Activated naive CD4-positive, alpha-beta T cell treated with anti-CD3 and anti-CD28 coated beads, Interleukin-2, amount 50 U/mL, for 72 hours (primary cell): ENCODE measurements around the gene GTPBP2. TPM values are rescaled to one million over a fixed set of nuclear protein-coding genes. Genes with fewer than 3 reads are reported as not detected.
"Not testable (repeated sequence)": the region's sequence is repeated elsewhere in the genome, so short reads cannot be mapped to it uniquely, and the experiment has no call there.

Source experiments
- ATAC-seq, 2 donors: fragments of 150-1000 bp; cut with Tn5 transposase; 2 replicates each; pipeline ENCODE4 v1.10.0; 2021; ENCODE audit warnings: mild to moderate bottlenecking in 2 of 2, moderate library complexity in 2 of 2
- DNase-seq, 2 donors: peaks; one replicate each; pipeline ENCODE4 v3.0.0; 2021 to 2022; ENCODE audit warnings: low spot score in 2 of 2
- H3K27ac Mint-ChIP-seq, 2 donors: one replicate each; pipeline ENCODE4 v1.8.0; 2022; ENCODE audit warnings: mild to moderate bottlenecking in 2 of 2, mixed read lengths in 2 of 2
- H3K36me3 Mint-ChIP-seq, 2 donors: one replicate each; pipeline ENCODE4 v1.8.0; 2022; ENCODE audit warnings: mixed read lengths in 2 of 2
- H3K9me3 Mint-ChIP-seq, 2 donors: one replicate each; pipeline ENCODE4 v1.8.0; 2022; ENCODE audit warnings: mixed read lengths in 2 of 2
- total RNA-seq, 2 donors: library from RNA; stranded (reverse); gene quantifications; one replicate each; pipeline ENCODE4 v1.2.3, GENCODE V29; 2022

The GTPBP2 gene
- total RNA-seq, 2 donors from 2014 or later, result 84.1 to 85.8 TPM

DNA sequence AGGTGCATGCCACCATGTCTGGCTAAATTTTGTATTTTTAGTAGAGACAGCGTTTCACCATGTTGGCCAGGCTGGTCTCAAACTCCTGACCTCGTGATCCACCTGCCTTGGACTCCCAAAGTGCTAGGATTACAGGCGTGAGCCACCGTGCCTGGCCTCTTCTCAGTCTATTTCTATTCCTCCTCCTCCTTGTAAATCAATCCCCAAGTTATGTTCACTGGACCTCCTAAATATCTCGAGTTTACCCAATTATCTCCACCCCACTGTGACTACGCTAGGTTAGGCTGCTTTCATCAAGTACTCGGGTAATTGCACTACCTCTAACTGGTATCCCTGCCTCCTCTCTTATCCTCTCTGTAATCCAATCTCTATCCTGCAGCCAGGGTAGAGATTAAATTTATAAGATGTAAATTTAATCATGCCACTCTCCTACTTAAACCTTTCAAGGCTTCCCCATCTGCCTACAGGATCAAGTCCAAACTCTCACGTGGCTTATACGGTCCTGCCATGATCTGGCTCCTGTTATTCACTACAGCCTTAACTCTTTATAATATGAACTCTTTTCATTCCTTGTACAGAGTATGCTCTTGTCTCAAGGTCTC lies 5.7 kb upstream of the GTPBP2 start:
- DNase-seq (no peak), ATAC-seq (no peak)
- Mint-ChIP-seq H3K27ac (peak overlapping the region in 1 of 2 donors; percentile 95), H3K9me3 (no peaks in the 10 kb centered on the region), H3K36me3 (peaks cover 16 to 27% of the 10 kb centered on the region in 2 donors)

DNA sequence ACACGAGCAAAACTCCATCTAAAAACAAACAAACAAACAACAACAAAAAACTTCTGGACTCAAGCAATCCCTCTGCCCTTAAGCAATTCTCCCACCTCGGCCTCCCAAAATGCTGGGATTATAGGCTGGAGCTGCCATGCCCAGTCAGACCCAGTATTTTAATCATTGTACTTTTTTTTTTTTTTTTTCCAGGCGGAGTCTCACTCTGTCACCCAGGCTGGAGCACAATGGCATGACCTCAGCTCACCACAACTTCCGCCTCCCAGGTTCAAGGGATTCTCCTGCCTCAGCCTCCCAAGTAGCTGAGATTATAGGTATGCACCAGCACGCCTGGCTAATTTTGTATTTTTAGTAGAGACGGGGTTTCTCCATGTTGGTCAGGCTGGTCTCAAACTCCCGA lies 3.9 kb upstream of the GTPBP2 start:
- H3K9me3 Mint-ChIP-seq, H3K27ac Mint-ChIP-seq: not testable (repeated sequence)
- peaks cover 17 to 21% of the 10 kb centered on the region in 2 donors for H3K36me3 Mint-ChIP-seq

GRCh38 chr6:43630980-43631619 lies 2.0 kb upstream of the GTPBP2 start:
- Mint-ChIP-seq H3K36me3 (peaks cover 14 to 26% of the 10 kb centered on the region in 2 donors), H3K9me3 (no peaks in the 10 kb centered on the region), H3K27ac (peak overlapping the region in 1 of 2 donors; percentile 72)
- ATAC-seq (no peak), DNase-seq (no peak)

More for the DNA sequence above, 3.9 kb upstream of the GTPBP2 start:
- not testable (repeated sequence) for DNase-seq, ATAC-seq

DNA sequence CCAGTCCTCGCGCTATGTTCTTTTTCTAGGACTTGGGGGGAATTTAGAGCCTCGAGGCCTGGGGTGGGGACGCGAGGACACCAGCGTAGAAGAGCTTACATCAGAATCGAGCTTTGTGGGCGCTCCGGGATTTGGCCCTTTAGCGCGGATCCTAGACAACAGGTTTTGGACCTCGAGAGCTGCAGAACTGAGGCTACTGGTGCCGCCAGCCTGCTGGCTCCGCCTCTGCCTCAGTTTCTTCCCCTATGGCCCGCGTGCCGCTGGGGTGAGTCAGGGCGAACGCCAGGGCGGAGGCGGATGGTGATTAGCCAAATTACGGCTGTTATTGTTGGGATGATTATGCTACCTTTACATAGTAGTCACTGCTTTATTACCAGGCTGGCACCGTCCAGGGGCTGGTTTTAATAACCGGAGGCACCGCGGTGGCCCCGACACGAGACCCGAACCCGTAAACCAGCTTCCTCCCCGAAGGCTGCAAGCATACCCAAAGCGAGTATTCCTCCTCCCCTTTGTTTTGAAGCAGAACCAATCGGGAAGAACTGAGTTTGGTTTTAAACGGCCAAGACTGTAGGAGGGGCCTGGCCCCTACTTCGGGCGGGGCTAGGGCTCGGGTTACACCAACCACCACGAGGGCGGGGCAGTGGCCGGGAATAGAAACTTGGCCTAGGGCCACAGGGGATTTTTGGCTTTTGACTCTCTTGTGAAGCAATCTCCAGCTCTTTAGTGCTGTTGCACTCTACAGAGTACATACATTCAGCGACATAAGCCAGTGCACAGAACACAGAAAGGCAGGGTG lies 639 bp upstream of the GTPBP2 start:
- H3K27ac Mint-ChIP-seq, result peak overlapping the region; percentile 98 to 100
- ATAC-seq, result peak; percentile 76 to 81
- no peaks in the 10 kb centered on the region for H3K9me3 Mint-ChIP-seq
- peaks cover 11 to 24% of the 10 kb centered on the region in 2 donors for H3K36me3 Mint-ChIP-seq
- peak; percentile 91 to 94 for DNase-seq

- peak overlapping the region; percentile 98 to 99 for H3K27ac Mint-ChIP-seq
- no peaks in the 10 kb centered on the region for H3K9me3 Mint-ChIP-seq
- peak; percentile 9 to 30 for ATAC-seq
- peak in 1 of 2 donors; percentile 64 for DNase-seq
- H3K36me3 Mint-ChIP-seq, result peaks cover 11 to 29% of the 10 kb centered on the region in 2 donors
These were observed 516 bp downstream of the GTPBP2 start for GRCh38 chr6:43628393-43629103.

DNA sequence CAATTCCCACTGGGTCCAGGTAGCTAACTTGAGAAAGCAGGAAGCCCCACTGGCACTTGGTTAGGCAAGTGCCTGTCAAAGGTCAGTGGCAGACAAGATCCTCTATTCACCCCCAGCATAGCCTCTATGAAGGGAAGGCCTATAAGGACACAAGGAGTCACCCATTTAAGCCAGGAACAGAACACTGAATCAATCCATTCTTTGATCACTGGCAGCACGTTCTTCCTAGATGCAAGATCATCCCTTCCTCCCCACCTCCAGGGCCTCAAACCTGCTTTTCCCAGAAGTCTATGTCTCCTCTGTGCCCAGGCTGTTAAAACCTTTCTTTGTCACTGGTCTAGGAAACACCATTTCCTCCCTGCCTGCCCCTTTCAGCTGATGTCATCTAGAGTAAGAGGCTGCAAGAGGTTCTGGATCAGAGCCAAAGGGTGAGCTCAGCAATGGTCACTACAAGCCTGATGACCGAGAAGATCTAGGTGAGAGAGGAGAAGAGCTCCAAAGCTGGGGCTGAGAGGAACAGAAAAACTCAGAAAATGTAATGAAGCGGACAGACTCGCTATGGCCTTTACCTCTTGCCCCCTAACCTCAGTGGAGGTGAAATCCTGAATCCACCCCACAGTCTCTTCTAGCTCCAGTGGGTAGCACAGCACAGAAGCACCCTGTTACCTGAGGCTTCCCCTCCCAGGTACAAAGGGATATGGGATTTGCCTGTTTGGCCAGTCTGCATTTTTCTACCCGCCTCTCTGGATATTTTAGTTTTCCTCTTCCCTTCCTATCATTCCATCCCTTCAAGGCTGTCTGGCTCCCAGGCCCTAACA lies 1.8 kb downstream of the GTPBP2 start:
- no peaks in the 10 kb centered on the region for H3K9me3 Mint-ChIP-seq
- DNase-seq, result peak in 1 of 2 donors; percentile 62

DNA sequence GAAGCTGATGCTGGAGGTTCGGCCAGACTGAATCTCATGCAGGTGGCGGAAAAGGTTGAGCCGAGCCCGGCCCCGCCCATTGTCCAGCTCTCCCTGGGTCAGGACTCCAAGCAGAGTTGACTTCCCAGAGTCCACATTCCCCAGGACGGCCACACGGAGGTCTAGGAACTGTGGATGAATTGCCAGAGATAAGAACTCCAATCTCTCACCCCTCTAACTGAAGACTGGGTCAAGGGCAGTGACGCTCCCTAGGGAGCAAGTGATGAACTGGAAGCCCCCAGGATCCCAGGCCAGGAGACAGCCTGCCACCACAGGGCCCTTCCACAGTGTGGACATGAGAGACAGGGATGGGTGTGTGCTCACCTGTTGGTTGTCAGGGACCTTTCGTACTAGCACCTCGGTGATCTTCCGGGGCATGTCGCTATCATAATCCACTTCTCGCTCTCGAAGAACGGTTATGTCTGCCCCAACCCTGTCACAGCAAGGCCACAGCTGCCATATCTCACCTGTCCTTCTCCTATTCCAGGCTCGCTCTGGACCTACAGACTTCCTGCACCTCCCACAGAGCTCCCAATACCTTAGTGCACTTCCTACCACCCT lies 3.6 kb downstream of the GTPBP2 start:
- no peak for ATAC-seq
- Mint-ChIP-seq H3K27ac (peak overlapping the region in 1 of 2 donors; percentile 98), H3K9me3 (no peaks in the 10 kb centered on the region), H3K36me3 (peaks cover 23 to 43% of the 10 kb centered on the region in 2 donors)
- no peak for DNase-seq

More for the DNA sequence above, 1.8 kb downstream of the GTPBP2 start:
- Mint-ChIP-seq H3K27ac (peak overlapping the region; percentile 83 to 98), H3K36me3 (peaks cover 21 to 37% of the 10 kb centered on the region in 2 donors)
- ATAC-seq, result no peak

DNA sequence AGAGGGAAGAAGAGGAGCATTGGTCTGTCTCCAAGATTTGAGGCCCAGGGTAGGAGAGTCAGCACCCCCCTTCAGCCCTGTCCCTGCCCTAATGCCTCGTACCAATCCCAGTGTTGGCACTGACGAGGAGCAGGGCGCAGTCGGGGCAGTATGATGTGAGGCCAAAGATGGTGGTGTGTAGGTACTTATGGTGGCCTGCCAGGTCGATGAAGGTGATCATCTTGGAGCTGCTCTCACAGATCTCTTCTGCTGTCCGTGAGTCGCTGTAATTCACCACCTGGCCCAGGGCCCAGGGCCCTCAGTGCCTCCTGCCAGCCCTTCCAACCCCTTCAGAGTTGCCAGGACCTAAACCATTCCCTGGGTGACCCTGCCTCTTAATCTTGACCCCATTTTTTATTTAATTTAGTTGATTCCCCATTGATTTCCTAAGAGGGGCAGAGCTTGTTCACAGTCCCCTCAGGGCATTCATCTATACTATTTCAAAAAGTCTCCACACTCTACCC lies 4.2 kb downstream of the GTPBP2 start:
- H3K36me3 Mint-ChIP-seq, result peaks cover 23 to 43% of the 10 kb centered on the region in 2 donors
- no peaks in the 10 kb centered on the region for H3K9me3 Mint-ChIP-seq
- no peak for DNase-seq
- no peak for ATAC-seq
- peak overlapping the region in 1 of 2 donors; percentile 98 for H3K27ac Mint-ChIP-seq

- ATAC-seq (no peak), DNase-seq (no peak)
- Mint-ChIP-seq H3K36me3 (peaks cover 18 to 43% of the 10 kb centered on the region in 2 donors), H3K9me3 (no peaks in the 10 kb centered on the region), H3K27ac (peak overlapping the region in 1 of 2 donors; percentile 60)
These were observed 4.9 kb downstream of the GTPBP2 start for GRCh38 chr6:43623880-43624785.

DNA sequence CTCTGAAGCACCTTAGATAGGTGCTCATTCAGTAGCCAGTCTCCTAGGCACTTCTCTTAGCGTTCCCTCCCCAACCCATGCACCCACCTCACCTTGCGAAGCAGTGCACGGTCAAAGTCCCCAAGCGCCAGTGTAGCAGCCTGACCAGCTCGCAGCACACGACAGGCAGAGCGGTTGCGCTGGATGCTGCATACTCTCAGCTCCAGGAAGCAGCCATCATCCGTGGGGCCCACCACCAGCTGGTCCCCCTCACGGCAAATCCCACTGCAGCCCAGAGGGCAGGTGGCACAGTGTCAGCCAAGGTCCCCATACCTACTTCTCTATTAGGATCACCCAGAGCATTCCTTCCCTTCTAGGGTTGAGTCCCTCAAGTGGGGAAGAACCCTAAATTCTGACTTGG lies 6.5 kb downstream of the GTPBP2 start:
- no peaks in the 10 kb centered on the region for H3K9me3 Mint-ChIP-seq
- peak overlapping the region; percentile 32 to 60 for H3K27ac Mint-ChIP-seq
- ATAC-seq (no peak), DNase-seq (no peak)
- peaks cover 11 to 35% of the 10 kb centered on the region in 2 donors for H3K36me3 Mint-ChIP-seq

- Mint-ChIP-seq H3K9me3 (no peaks in the 10 kb centered on the region), H3K36me3 (peaks cover 11 to 28% of the 10 kb centered on the region in 2 donors), H3K27ac (peak overlapping the region in 1 of 2 donors; percentile 22)
- ATAC-seq (peak in 1 of 2 donors; percentile 5), DNase-seq (no peak)
These were observed 7.3 kb downstream of the GTPBP2 start for GRCh38 chr6:43621836-43622180.

DNA sequence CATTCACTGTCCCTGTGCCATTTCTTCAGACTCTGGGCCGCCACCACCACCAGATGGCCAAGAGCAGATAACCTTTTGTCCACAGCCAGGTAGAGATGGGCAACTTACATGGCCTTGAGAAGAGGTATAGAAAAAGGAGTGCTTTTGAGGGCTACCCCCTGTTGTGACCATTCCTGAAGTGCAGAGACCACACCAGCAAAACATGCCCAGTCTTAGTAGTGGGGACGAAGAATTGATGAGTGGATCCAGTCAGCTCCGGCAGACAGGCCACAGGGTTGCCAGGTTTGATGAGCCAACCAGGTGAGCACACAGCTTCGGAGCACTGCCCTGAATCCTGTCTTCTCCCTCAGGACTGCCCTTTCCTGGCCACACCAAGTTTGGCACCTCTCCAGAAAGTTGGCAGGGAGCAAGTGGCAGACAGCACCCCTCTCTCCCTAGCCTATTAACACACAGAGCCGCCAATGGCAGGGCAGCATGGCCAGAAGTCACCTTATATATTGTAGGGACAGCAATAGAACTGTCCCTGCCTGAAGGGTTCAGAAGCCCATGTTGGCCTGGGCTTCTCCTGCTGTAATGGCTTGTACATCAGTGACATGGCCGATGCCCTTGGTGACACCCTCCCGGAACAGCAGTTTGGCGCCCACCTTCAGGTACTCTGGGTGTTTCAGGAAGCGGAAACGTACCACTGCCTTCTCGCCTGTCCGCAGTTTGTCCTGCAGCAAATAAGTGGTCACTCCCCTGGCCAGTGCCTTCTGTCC lies 7.8 kb downstream of the GTPBP2 start:
- H3K36me3 Mint-ChIP-seq, result peaks cover 11 to 22% of the 10 kb centered on the region in 2 donors
- DNase-seq (no peak), ATAC-seq (peak; percentile 8 to 19)
- H3K9me3 Mint-ChIP-seq, result no peaks in the 10 kb centered on the region
- H3K27ac Mint-ChIP-seq, result peak overlapping the region; percentile 55 to 84

DNA sequence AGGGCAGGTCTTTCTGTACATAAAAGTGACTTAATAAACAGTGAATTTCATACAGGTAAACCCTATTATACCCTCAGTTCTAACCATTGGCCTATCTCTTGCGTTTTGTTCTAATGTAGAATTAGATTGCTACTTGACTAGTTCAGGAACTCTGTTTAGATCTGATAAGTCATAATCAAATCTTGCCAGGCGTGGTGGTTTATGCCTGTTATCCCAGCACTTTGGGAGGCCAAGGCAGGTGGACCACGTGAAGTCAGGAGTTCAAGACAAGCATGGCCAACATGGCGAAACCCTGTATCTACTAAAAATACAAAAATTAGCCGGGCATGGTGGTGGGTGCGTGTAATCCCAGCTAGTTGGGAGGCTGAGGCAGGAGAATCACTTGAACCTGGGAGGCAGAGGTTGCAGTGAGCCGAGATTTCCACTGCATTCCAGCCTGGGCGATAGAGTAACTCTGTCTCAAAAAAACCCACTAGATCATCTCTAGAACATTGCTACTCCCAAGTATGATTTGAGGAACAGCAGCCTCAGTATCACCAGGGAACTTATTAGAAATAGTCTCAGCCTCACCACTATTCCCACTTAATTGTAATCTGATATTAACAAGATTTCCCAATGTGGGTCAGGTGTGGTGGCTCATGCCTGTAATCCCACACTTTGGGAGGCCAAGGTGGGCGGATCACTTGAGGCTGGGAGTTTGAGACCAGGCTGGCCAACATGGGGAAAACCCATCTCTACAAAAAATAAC lies 12.2 kb downstream of the GTPBP2 start:
- DNase-seq (no peak), ATAC-seq (no peak)
- H3K27ac Mint-ChIP-seq, result peak overlapping the region in 1 of 2 donors; percentile 14
- peaks cover 7% of the 10 kb centered on the region in 2 donors for H3K36me3 Mint-ChIP-seq
- no peaks in the 10 kb centered on the region for H3K9me3 Mint-ChIP-seq
